GM12872 (cell line): Measurements from ENCODE around the gene CLCN2.

ENCODE experiments used
- TF ChIP-seq, protein P1 (sequence below): IDR thresholded peaks from 3 replicates; pipeline ENCODE4 v1.5.1; 2011; ENCODE audit warnings: low read depth, mild to moderate bottlenecking, low read length, moderate library complexity; ENCODE audit not compliant: insufficient read depth

Gene CLCN2

DNA sequence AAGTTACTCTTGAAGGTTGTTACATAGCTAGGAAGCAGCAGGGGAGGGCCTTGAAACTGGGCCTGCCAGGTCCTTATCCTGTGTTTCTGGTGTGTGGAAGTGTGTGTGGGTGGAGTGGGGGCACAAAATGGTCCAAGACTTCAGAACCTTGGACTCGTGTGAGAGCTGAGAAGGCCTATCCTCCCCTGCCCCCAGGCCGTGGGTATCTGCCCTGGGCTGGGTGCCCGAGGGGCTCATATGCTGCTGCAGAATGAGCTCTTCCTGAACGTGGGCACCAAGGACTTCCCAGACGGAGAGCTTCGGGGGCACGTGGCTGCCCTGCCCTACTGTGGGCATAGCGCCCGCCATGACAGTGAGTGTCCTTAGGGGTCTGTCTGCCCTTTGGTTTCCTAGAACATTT, 22.9 kb upstream of the CLCN2 start:
- TF ChIP-seq, protein P1, sequence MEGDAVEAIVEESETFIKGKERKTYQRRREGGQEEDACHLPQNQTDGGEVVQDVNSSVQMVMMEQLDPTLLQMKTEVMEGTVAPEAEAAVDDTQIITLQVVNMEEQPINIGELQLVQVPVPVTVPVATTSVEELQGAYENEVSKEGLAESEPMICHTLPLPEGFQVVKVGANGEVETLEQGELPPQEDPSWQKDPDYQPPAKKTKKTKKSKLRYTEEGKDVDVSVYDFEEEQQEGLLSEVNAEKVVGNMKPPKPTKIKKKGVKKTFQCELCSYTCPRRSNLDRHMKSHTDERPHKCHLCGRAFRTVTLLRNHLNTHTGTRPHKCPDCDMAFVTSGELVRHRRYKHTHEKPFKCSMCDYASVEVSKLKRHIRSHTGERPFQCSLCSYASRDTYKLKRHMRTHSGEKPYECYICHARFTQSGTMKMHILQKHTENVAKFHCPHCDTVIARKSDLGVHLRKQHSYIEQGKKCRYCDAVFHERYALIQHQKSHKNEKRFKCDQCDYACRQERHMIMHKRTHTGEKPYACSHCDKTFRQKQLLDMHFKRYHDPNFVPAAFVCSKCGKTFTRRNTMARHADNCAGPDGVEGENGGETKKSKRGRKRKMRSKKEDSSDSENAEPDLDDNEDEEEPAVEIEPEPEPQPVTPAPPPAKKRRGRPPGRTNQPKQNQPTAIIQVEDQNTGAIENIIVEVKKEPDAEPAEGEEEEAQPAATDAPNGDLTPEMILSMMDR, result no peak

DNA sequence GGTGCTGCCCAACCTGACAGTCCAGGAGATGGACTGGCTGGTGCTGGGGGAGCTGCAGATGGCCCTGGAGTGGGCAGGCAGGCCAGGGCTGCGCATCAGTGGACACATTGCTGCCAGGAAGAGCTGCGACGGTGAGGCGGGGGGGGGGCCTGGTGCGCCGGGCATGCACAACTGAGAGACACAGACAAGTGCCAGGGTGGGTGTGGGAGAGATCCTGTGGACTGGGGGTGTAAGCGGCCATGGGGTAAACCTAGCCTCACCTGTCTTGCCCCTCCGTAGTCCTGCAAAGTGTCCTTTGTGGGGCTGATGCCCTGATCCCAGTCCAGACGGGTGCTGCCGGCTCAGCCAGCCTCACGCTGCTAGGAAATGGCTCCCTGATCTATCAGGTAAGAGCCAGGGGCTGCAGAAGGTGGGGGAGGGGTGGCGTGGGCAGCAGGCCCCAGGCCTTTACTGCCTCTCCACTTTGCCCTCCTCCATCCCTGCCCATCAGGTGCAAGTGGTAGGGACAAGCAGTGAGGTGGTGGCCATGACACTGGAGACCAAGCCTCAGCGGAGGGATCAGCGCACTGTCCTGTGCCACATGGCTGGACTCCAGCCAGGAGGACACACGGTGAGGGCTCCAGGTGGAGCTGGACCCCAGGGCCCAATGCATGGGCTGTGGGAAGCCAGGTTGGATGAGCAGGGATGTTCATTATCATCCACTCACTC, 21.8 kb upstream of the CLCN2 start:
- TF ChIP-seq, protein P1, result no peak

DNA sequence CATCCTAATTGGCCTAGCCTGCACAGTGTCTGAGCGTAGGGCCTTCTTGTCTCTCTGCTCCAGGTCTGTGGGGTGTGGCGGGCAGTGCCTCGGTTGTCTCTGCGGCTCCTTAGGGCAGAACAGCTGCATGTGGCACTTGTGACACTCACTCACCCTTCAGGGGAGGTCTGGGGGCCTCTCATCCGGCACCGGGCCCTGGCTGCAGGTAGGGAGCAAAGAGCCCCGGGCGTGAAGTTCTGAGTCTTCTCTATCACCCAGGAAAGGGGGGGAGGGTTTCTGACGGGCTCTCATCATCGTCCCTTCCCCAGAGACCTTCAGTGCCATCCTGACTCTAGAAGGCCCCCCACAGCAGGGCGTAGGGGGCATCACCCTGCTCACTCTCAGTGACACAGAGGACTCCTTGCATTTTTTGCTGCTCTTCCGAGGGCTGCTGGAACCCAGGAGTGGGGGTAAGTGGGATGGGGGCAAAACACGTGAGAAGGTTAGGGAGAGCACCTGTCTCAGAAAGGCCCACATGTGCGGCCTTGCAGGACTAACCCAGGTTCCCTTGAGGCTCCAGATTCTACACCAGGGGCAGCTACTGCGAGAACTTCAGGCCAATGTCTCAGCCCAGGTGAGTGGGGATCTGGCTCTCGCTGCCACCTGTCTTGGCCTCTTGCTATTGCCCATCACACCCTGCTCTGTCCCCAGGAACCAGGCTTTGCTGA, 21.1 kb upstream of the CLCN2 start:
- TF ChIP-seq, protein P1, result no peak

DNA sequence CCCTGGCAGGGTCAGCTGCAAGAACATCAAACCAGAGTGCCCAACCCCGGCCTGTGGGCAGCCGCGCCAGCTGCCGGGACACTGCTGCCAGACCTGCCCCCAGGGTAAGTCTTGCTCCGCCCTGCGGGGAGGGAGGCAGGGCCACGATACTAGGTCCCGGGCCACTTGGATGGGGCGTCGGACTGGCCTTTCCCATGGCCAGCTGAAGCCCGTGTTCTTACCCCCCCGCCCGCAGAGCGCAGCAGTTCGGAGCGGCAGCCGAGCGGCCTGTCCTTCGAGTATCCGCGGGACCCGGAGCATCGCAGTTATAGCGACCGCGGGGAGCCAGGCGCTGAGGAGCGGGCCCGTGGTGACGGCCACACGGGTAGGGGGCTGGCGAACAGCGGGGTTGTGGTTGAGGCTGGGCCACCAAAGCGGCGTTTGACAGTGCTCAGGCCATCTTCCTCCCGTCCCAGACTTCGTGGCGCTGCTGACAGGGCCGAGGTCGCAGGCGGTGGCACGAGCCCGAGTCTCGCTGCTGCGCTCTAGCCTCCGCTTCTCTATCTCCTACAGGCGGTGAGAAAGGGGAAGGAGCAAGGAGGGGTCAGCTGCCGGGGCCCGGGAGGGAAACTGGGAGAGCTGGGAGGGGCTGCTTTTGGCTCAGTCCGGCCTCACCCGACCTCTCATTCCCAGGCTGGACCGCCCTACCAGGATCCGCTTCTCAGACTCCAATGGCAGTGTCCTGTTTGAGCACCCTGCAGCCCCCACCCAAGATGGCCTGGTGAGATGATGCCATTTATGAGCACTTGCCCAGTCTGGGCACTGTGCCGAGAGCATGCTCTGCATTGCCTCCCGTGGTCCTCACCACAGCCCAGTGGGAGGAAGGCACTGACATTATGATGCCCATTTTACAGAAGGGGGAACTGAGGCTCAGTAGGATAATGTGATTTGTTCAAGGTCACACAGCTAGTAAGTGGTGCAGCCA, 20.1 kb upstream of the CLCN2 start:
- TF ChIP-seq, protein P1, result no peak

DNA sequence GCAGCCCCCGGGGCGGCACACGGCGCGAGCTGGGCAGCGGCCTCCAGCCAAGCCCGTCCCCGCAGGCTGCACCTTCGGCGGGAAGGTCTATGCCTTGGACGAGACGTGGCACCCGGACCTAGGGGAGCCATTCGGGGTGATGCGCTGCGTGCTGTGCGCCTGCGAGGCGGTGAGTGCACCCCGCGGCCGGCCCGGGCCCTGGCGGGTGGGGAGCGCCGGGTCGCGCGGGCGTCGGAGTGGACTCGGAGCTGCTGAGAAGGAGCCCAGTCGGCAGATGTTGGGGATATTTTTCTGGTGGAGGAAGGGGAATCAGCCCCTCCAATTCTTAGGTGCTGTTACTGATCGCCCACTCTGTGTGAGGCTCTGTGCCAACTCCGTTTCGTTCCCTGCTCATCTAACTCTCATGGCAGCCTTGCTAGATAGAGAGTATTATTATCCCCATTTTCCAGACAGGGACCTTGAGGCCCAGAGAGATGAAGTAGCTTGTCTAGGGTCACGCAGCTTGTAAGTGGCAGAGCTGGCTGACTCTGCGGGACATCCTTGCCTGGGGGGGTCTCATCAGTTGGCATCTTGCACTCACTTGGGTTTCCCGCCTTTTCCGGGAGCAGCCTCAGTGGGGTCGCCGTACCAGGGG, 19.3 kb upstream of the CLCN2 start:
- TF ChIP-seq, protein P1, result no peak

DNA sequence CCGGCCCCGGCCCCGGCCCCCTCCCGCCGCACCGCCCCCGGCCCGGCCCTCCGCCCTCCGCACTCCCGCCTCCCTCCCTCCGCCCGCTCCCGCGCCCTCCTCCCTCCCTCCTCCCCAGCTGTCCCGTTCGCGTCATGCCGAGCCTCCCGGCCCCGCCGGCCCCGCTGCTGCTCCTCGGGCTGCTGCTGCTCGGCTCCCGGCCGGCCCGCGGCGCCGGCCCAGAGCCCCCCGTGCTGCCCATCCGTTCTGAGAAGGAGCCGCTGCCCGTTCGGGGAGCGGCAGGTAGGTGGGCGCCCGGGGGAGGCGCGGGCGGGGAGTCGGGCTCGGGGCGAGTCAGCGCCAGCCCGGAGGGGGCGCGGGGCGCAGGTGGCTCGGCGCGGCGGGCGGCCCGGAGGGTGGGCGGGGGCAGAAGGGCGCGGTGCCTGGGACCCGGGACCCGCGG, 18.8 kb upstream of the CLCN2 start:
- TF ChIP-seq, protein P1, result no peak
